Sigmoid colon (tissue), 4 donors: Measurements from ENCODE around the gene FDCSP.

ENCODE experiments used
- POLR2AphosphoS5 ChIP-seq, 4 donors: sonication (generic); formaldehyde crosslinking; IDR thresholded peaks; one replicate each; pipeline ENCODE4 v1.6.1; 2017; ENCODE audit warnings: antibody characterized with exemption in 4 of 4
- TF ChIP-seq, protein P1 (sequence below), 4 experiments: fragments of 450-650 bp in 3 of 4; fragments of 200-600 bp in 1 of 4; IDR thresholded peaks; one replicate each; pipeline ENCODE4 v1.5.1; 2016 to 2019; ENCODE audit warnings: antibody characterized with exemption in 4 of 4, mild to moderate bottlenecking in 3 of 4, moderate library complexity in 2 of 4

DNA sequence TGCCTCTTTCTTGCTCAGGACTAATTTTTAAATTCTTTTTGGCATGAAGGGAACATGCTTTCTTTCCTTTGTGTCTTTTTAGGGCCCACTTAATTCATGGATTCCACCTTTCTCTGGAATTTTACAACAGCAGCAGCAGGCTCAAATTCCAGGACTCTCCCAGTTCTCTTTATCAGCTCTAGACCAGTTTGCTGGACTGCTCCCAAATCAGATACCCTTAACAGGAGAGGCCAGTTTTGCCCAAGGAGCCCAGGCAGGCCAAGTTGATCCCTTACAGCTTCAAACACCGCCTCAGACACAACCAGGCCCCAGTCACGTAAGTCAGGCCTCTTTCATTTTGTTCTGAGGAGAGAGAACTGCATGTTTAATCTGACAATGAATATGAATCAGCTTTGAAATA, 28.1 kb upstream of the FDCSP start:
- no peak for TF ChIP-seq POLR2AphosphoS5 (IDR thresholded peaks at IDR 0.05)
- TF ChIP-seq, protein P1, sequence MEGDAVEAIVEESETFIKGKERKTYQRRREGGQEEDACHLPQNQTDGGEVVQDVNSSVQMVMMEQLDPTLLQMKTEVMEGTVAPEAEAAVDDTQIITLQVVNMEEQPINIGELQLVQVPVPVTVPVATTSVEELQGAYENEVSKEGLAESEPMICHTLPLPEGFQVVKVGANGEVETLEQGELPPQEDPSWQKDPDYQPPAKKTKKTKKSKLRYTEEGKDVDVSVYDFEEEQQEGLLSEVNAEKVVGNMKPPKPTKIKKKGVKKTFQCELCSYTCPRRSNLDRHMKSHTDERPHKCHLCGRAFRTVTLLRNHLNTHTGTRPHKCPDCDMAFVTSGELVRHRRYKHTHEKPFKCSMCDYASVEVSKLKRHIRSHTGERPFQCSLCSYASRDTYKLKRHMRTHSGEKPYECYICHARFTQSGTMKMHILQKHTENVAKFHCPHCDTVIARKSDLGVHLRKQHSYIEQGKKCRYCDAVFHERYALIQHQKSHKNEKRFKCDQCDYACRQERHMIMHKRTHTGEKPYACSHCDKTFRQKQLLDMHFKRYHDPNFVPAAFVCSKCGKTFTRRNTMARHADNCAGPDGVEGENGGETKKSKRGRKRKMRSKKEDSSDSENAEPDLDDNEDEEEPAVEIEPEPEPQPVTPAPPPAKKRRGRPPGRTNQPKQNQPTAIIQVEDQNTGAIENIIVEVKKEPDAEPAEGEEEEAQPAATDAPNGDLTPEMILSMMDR (IDR thresholded peaks at IDR 0.05): no peak
